GM10248 (cell line): ENCODE data around the gene AFAP1.

Experiments
- CTCF ChIA-PET: fragments of 300-600 bp; sonication (Branson Sonifier 250); formaldehyde crosslinking; extraction: SDS; loops from one replicate; lab custom pipeline; 2021; ENCODE audit warnings: antibody characterized with exemption; lab: Yijun Ruan, JAX
- POLR2A ChIA-PET: fragments of 350-650 bp; sonication (Branson Sonifier 250); formaldehyde crosslinking; extraction: SDS; loops from one replicate; lab custom pipeline; 2020; ENCODE audit warnings: antibody characterized with exemption; lab: Yijun Ruan, JAX
- DNase-seq: peaks from one replicate; pipeline ENCODE4 v3.0.0; 2012; ENCODE audit errors: extremely low spot score
- TF ChIP-seq, protein P1 (sequence below): IDR thresholded peaks from 2 replicates; pipeline ENCODE4 v1.5.1; 2012; ENCODE audit warnings: mild to moderate bottlenecking, low read depth; ENCODE audit errors: extremely low read depth, missing control alignments, control extremely low read depth

Gene AFAP1

GRCh38 chr4:7797330-7797729, 142.3 kb downstream of the AFAP1 start:
- TF ChIP-seq, protein P1, sequence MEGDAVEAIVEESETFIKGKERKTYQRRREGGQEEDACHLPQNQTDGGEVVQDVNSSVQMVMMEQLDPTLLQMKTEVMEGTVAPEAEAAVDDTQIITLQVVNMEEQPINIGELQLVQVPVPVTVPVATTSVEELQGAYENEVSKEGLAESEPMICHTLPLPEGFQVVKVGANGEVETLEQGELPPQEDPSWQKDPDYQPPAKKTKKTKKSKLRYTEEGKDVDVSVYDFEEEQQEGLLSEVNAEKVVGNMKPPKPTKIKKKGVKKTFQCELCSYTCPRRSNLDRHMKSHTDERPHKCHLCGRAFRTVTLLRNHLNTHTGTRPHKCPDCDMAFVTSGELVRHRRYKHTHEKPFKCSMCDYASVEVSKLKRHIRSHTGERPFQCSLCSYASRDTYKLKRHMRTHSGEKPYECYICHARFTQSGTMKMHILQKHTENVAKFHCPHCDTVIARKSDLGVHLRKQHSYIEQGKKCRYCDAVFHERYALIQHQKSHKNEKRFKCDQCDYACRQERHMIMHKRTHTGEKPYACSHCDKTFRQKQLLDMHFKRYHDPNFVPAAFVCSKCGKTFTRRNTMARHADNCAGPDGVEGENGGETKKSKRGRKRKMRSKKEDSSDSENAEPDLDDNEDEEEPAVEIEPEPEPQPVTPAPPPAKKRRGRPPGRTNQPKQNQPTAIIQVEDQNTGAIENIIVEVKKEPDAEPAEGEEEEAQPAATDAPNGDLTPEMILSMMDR: no peak
- CTCF ChIA-PET: no interaction called here
- DNase-seq: no peak
- POLR2A ChIA-PET: no interaction called here

GRCh38 chr4:7795983-7796382, 143.7 kb downstream of the AFAP1 start:
- ChIA-PET POLR2A (no interaction called here), CTCF (interaction anchor here (1.1 to 8.7 kb wide), 3 partner anchors 9 to 25 kb away, joined by 3 to 124 read pairs (median 4); no protein-coding TSS in a partner anchor)
- TF ChIP-seq, protein P1: no peak
- DNase-seq: no peak

DNA sequence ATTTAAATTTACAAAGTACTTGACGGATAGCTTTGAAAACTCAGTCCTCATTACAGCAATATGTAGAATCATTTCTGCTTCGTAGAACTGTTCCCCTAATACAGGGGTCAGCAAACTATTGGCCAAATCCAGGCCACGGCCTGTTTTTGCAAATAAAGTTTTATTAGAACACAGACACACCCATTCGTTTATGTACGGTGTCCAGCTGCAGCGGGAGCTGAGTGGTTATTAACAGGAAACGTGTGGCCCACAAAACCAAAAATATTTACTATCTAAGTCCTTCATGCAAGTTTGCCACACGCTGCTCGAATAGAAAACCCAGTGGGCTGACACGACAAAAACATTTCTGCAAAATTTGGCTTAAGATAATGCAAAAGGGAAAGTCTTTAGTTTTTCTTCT, 146.5 kb downstream of the AFAP1 start:
- POLR2A ChIA-PET: no interaction called here
- TF ChIP-seq, protein P1: no peak
- CTCF ChIA-PET: interaction anchor here (1.3 to 8.7 kb wide), 6 partner anchors 12 to 195 kb away, joined by 3 to 124 read pairs (median 16); no protein-coding TSS in a partner anchor
- DNase-seq: no peak

GRCh38 chr4:7792616-7793015, 147.0 kb downstream of the AFAP1 start:
- ChIA-PET CTCF (interaction anchor here (1.3 to 8.7 kb wide), 6 partner anchors 12 to 196 kb away, joined by 3 to 124 read pairs (median 16); no protein-coding TSS in a partner anchor), POLR2A (no interaction called here)
- TF ChIP-seq, protein P1: no peak
- peak; percentile 45 for DNase-seq

DNA sequence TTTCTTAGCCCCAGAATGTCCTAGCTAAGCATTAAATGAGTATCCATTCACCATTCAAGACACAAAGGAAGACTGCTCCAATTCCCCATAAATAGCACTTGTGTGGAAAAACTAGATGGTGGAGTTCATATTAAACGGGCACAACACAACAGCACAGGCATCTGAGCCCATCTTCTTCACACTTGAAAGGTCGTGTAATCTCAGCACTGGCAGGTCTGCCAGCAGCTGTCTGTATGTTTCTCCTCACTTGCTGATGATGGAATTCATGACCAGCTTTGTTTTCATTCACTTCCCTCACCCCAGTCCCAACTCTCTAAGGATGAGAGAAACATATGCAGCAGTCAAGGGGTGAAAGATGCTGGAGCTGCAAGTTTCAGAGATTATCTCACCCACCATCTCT, 148.7 kb downstream of the AFAP1 start:
- DNase-seq: no peak
- CTCF ChIA-PET: interaction anchor here (1.3 to 8.7 kb wide), 3 partner anchors 14 to 53 kb away, joined by 4 to 124 read pairs (median 4); no protein-coding TSS in a partner anchor
- POLR2A ChIA-PET: no interaction called here
- TF ChIP-seq, protein P1: no peak

DNA sequence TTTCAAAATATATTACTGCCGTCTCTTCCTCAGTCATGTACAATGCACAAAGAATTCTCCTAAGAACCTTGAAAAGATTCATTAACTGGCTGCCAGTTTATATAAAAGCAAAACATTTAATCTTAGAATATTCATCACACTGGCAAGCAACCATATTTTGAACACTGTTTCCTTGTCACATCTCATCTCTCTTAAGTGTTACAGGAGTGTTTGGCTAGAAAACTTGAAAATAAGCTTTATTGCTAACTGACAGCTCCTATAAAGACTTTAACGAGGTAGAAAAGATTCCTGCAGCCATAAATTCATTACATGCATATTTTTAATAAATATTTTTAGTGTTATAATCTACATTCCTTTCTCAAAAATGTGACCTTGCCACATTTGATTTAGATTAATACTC, 149.6 kb downstream of the AFAP1 start:
- ChIA-PET CTCF (interaction anchor here (1.3 to 8.7 kb wide), 4 partner anchors 15 to 54 kb away, joined by 4 to 124 read pairs (median 4); no protein-coding TSS in a partner anchor), POLR2A (no interaction called here)
- TF ChIP-seq, protein P1: no peak
- no peak for DNase-seq
